Measurements from ENCODE around the gene PIGV. TPM values are rescaled to one million over a fixed set of nuclear protein-coding genes. Genes with fewer than 3 reads are reported as not detected.
A peak's percentile ranks its signal among the peaks of the same experiment; 100 is the strongest.

The PIGV gene
- total RNA-seq, 1 donor from 2014 or later = 15.2 TPM

GRCh38 chr1:26822737-26823395, 35.1 kb downstream of the PIGV start:
- Mint-ChIP-seq H3K9me3 (no peaks in the 10 kb centered on the region), H3K27me3 (no peaks in the 10 kb centered on the region), H3K27ac (no peak overlapping the region), H3K36me3 (ENCODE audit: low read depth) (peaks cover 9% of the 10 kb centered on the region), H3K4me1 (peaks cover 29% of the 10 kb centered on the region), H3K4me3 (no peak overlapping the region)
- no peak for DNase-seq
- intact Hi-C loops (cut with micrococcal nuclease) = no loop called here

DNA sequence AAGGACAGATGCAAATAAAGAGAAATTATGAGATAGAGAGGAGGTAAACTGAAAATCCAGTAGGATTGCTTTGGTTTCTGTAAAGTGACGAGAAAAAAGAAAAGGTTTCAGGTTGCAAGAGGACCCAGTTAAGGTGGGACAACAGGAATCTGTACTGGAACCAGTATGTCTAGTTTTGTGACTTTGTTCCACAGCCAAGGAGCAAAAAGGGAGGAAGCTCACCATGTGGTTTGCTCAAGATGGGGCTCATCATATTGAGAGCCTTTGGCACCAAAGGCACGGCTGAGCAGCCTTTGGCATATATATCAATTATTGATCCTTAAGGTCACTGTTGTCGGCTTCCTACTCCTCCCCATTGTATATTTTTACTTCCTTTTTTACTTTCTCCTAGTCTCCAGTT, 37.0 kb downstream of the PIGV start:
- Mint-ChIP-seq H3K4me3 (no peak overlapping the region), H3K9me3 (no peaks in the 10 kb centered on the region), H3K36me3 (ENCODE audit: low read depth) (peaks cover 24% of the 10 kb centered on the region), H3K27me3 (no peaks in the 10 kb centered on the region), H3K4me1 (peaks cover 45% of the 10 kb centered on the region), H3K27ac (no peak overlapping the region)
- intact Hi-C loops (cut with micrococcal nuclease) = no loop called here
- DNase-seq = no peak

DNA sequence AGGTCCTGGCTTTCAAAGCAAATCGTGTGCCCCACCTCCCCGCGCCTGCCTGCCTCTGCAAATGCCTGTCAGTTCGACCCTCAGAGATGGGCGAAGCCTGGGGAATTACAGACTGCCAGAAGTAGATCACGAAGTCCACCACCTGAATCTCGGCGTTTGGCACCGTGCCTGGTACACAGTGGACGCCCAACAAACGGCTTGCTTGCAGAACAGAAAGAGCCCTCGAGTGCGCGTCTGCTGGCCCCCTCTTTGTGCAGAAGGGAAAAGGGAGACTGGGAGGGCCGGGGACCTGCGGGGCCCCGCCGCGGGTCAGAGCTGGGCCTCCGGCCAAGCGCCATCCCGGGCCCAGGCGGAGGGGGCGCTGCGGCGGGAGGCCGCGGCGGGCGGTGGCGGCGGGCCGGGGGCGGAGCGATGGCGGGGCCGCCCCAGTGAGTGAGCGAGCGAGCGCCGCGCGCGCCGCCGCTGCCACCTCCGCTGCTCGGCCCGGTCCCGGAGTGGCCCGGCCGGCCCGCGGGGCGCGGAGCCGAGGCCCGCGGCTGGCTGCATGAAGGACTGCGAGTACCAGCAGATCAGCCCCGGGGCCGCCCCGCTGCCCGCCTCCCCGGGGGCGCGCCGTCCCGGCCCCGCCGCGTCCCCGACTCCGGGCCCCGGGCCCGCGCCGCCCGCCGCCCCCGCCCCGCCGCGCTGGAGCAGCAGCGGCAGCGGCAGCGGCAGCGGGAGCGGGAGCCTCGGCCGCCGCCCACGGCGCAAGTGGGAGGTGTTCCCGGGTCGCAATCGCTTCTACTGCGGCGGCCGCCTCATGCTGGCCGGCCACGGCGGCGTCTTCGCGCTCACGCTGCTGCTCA, 38.7 kb downstream of the PIGV start, which contains the start of gene ZDHHC18:
Gene ZDHHC18, plus strand, starts transcription at position 428 of the 845 bp plus-strand sequence. Its CDS starts 117 bp downstream, at position 545.
- H3K27ac Mint-ChIP-seq = peak within 1 kb of the TSS; percentile 95
- DNase-seq = peak; percentile 95
- no peaks in the 10 kb centered on the region for H3K9me3 Mint-ChIP-seq
- intact Hi-C loops (cut with micrococcal nuclease) = loop anchor here (1.0 to 2.0 kb wide), 2 partner anchors 37 to 38 kb away; no protein-coding TSS in a partner anchor
- peak within 1 kb of the TSS; percentile 94 for H3K4me3 Mint-ChIP-seq
- peaks cover 32% of the 10 kb centered on the region for H3K36me3 Mint-ChIP-seq (ENCODE audit: low read depth)
- peaks cover 45% of the 10 kb centered on the region for H3K4me1 Mint-ChIP-seq
- no peaks in the 10 kb centered on the region for H3K27me3 Mint-ChIP-seq

- intact Hi-C loops (cut with micrococcal nuclease) = loop anchor here (1.0 to 2.0 kb wide), 2 partner anchors 38 kb away; no protein-coding TSS in a partner anchor
- Mint-ChIP-seq H3K27ac (peak overlapping the region; percentile 90), H3K4me3 (peak overlapping the region; percentile 94), H3K9me3 (no peaks in the 10 kb centered on the region), H3K27me3 (no peaks in the 10 kb centered on the region), H3K4me1 (peaks cover 51% of the 10 kb centered on the region), H3K36me3 (ENCODE audit: low read depth) (peaks cover 36% of the 10 kb centered on the region)
- peak; percentile 64 for DNase-seq
These were observed 39.4 kb downstream of the PIGV start for GRCh38 chr1:26827106-26827604.

DNA sequence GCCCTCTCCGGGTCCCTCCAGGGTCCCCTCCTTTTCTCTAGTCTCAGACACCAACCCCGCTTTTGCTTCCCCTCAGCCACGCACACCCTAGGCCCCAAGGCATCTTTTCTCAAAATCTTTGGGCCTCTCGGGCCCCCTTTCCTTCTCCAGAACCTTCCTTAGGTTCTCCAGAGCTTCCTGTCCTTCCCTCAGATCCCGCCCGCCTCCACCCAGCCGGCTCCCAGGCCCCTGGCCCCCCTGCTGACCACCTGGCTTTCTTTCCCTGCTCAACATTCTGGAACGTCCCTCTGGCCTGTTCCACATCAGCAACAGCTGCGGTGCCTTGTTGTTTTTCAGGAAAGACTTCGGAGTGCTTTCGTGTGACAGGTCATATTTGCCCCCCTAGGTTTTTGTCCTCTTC, 39.9 kb downstream of the PIGV start:
- Mint-ChIP-seq H3K4me3 (peak overlapping the region; percentile 94), H3K9me3 (no peaks in the 10 kb centered on the region), H3K36me3 (ENCODE audit: low read depth) (peaks cover 41% of the 10 kb centered on the region), H3K27me3 (no peaks in the 10 kb centered on the region), H3K27ac (peak overlapping the region; percentile 90), H3K4me1 (peaks cover 56% of the 10 kb centered on the region)
- DNase-seq = no peak
- intact Hi-C loops (cut with micrococcal nuclease) = loop anchor here (1.0 to 2.0 kb wide), 2 partner anchors 37 to 38 kb away; no protein-coding TSS in a partner anchor

DNA sequence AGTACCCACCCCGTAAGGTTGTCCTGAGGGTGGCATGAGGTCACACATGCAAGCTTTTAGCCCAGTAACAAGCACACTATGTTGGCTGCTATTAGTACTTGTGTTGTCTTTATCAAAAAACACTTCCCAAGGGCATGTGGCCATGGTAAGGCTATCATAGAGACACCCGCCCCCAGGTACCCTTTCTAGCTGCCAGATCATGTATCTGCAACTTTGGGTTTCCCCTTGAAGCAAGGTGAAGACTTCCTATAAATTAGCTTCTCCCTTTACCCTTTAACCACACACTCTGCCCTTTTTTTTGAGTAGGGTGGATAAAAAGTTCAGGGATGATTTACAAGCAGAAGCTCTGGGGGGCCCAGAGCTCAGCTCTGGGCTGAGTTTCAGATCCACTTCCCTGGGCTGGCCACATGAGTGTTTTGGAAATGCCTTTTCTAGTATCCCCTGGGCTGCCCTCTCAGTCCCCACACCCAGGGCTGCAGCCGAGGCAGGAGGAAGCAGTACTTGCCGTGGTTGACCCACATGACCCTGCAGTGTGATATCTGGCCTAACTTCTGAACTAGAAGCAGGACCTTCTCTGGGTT, 40.8 kb downstream of the PIGV start:
- intact Hi-C loops (cut with micrococcal nuclease) = no loop called here
- peak overlapping the region; percentile 90 for H3K27ac Mint-ChIP-seq
- no peaks in the 10 kb centered on the region for H3K9me3 Mint-ChIP-seq
- no peaks in the 10 kb centered on the region for H3K27me3 Mint-ChIP-seq
- DNase-seq = peak; percentile 67
- H3K36me3 Mint-ChIP-seq (ENCODE audit: low read depth) = peaks cover 49% of the 10 kb centered on the region
- H3K4me3 Mint-ChIP-seq = peak overlapping the region; percentile 94
- H3K4me1 Mint-ChIP-seq = peaks cover 61% of the 10 kb centered on the region

- H3K9me3 Mint-ChIP-seq = no peaks in the 10 kb centered on the region
- intact Hi-C loops (cut with micrococcal nuclease) = no loop called here
- peaks cover 58% of the 10 kb centered on the region for H3K36me3 Mint-ChIP-seq (ENCODE audit: low read depth)
- no peaks in the 10 kb centered on the region for H3K27me3 Mint-ChIP-seq
- H3K27ac Mint-ChIP-seq = peak overlapping the region; percentile 90
- peak overlapping the region; percentile 94 for H3K4me3 Mint-ChIP-seq
- H3K4me1 Mint-ChIP-seq = peaks cover 70% of the 10 kb centered on the region
- no peak for DNase-seq
These were observed 41.6 kb downstream of the PIGV start for GRCh38 chr1:26829184-26829911.

DNA sequence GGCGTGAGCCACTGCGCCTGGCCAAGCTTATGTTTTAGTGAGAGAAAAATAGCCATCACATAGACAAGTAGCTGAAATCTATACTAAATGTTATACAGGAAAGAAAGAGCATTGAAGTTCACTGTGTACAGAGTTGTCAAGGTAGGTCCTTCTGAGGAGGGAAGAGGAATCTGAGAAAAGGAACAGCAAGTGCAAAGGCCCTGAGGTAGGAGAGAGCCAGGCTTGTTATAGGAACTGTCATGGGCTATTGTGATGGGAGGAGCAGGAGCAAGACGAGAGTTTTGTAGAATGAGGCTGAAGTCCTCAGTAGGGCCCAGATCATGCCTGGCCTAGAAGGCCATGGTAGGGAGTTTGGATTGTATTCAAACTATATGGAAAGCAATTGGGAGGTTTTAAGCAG, 43.3 kb downstream of the PIGV start:
- no peak for DNase-seq
- peak overlapping the region; percentile 92 for H3K27ac Mint-ChIP-seq
- peak overlapping the region; percentile 42 for H3K4me3 Mint-ChIP-seq
- peaks cover 73% of the 10 kb centered on the region for H3K36me3 Mint-ChIP-seq (ENCODE audit: low read depth)
- intact Hi-C loops (cut with micrococcal nuclease) = no loop called here
- no peaks in the 10 kb centered on the region for H3K9me3 Mint-ChIP-seq
- H3K4me1 Mint-ChIP-seq = peaks cover 71% of the 10 kb centered on the region
- no peaks in the 10 kb centered on the region for H3K27me3 Mint-ChIP-seq

- intact Hi-C loops (cut with micrococcal nuclease) = loop anchor here (2.0 kb wide), 3 partner anchors 21 to 139 kb away; no protein-coding TSS in a partner anchor
- Mint-ChIP-seq H3K27me3 (no peaks in the 10 kb centered on the region), H3K4me1 (peaks cover 70% of the 10 kb centered on the region), H3K4me3 (peak overlapping the region; percentile 70), H3K36me3 (ENCODE audit: low read depth) (peaks cover 77% of the 10 kb centered on the region), H3K27ac (peak overlapping the region; percentile 92), H3K9me3 (no peaks in the 10 kb centered on the region)
- DNase-seq = peak; percentile 59
These were observed 43.9 kb downstream of the PIGV start for GRCh38 chr1:26831546-26832248.

GRCh38 chr1:26832249-26832960, 44.7 kb downstream of the PIGV start:
- Mint-ChIP-seq H3K27me3 (no peaks in the 10 kb centered on the region), H3K9me3 (no peaks in the 10 kb centered on the region), H3K27ac (peak overlapping the region; percentile 92), H3K4me1 (peaks cover 69% of the 10 kb centered on the region), H3K4me3 (peak overlapping the region; percentile 70), H3K36me3 (ENCODE audit: low read depth) (peaks cover 75% of the 10 kb centered on the region)
- peak; percentile 61 for DNase-seq
- intact Hi-C loops (cut with micrococcal nuclease) = loop anchor here (2.0 kb wide), 3 partner anchors 22 to 140 kb away; no protein-coding TSS in a partner anchor

- DNase-seq = peak; percentile 97
- Mint-ChIP-seq H3K36me3 (ENCODE audit: low read depth) (peaks cover 74% of the 10 kb centered on the region), H3K27ac (peak overlapping the region; percentile 92), H3K4me1 (peaks cover 66% of the 10 kb centered on the region), H3K9me3 (no peaks in the 10 kb centered on the region), H3K27me3 (no peaks in the 10 kb centered on the region), H3K4me3 (peak overlapping the region; percentile 70)
- intact Hi-C loops (cut with micrococcal nuclease) = loop anchor here (2.0 kb wide), 3 partner anchors 23 to 141 kb away; no protein-coding TSS in a partner anchor
These were observed 46.0 kb downstream of the PIGV start for GRCh38 chr1:26833432-26834405.

Measured in activated CD4-positive, alpha-beta T cell treated with anti-CD3 and anti-CD28 coated beads, Interleukin-2, amount 10 ng/mL, durations not matched to agents 24 days and 14 days (primary cell).